SK-N-SH (cell line): ENCODE data around the gene IFNA14.
"Not testable (repeated sequence)": the region's sequence is repeated elsewhere in the genome, so short reads cannot be mapped to it uniquely, and the experiment has no call there.

Experiments used
- CTCF ChIP-seq: fragments of 200-600 bp; sonication (generic); IDR thresholded peaks from 2 replicates; pipeline ENCODE4 v1.6.1; 2017; ENCODE audit warnings: antibody characterized with exemption, mild to moderate bottlenecking, moderate library complexity
- EZH2phosphoT487 ChIP-seq: fragments of 200-600 bp; sonication (generic); IDR thresholded peaks from 2 replicates; pipeline ENCODE4 v1.6.1; 2017; ENCODE audit warnings: low read depth, mixed run types, mild to moderate bottlenecking, antibody characterized with exemption, moderate library complexity, borderline replicate concordance
- RAD21 ChIP-seq: IDR thresholded peaks from 2 replicates; pipeline ENCODE4 v1.6.1; 2012; ENCODE audit warnings: mild to moderate bottlenecking, low read length
- RXRA ChIP-seq: IDR thresholded peaks from 2 replicates; pipeline ENCODE4 v1.4.0; 2012; ENCODE audit warnings: low read depth, mild to moderate bottlenecking, borderline replicate concordance
- SMC3 ChIP-seq: IDR thresholded peaks from 2 replicates; pipeline ENCODE4 v1.6.1; 2012; ENCODE audit warnings: low read depth, low read length, improper control_type of control experiment
- TAF1 ChIP-seq: IDR thresholded peaks from 2 replicates; pipeline ENCODE4 v1.6.1; 2012; ENCODE audit warnings: low read depth, mild to moderate bottlenecking, low read length, moderate library complexity, borderline replicate concordance
- TCF12 ChIP-seq: IDR thresholded peaks from 2 replicates; pipeline ENCODE4 v1.4.0; 2012
- TF ChIP-seq, protein P1 (sequence below): IDR thresholded peaks from 2 replicates; pipeline ENCODE4 v1.6.1; 2012; ENCODE audit warnings: mild to moderate bottlenecking, low read depth, low read length, moderate library complexity

DNA sequence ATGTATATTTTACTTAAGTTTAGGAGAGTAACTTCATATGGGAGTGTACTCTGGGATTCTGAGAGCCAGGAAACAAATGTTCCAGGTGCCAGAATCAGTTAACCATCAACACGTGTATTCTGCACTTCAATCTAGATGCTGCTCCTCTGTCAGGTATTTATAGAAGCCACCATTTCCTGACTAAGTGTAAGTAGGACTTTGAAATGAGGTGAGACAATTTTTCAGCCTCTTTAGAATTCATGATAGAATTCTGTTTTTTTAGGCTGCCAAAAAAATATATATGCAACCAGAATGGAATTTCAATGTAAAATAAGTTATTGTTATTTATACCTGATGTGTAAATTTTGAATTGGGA, 3.5 kb downstream of the IFNA14 start:
- TF ChIP-seq RXRA, EZH2phosphoT487, TAF1, CTCF, SMC3, TCF12, RAD21: not testable (repeated sequence)
- TF ChIP-seq, protein P1, sequence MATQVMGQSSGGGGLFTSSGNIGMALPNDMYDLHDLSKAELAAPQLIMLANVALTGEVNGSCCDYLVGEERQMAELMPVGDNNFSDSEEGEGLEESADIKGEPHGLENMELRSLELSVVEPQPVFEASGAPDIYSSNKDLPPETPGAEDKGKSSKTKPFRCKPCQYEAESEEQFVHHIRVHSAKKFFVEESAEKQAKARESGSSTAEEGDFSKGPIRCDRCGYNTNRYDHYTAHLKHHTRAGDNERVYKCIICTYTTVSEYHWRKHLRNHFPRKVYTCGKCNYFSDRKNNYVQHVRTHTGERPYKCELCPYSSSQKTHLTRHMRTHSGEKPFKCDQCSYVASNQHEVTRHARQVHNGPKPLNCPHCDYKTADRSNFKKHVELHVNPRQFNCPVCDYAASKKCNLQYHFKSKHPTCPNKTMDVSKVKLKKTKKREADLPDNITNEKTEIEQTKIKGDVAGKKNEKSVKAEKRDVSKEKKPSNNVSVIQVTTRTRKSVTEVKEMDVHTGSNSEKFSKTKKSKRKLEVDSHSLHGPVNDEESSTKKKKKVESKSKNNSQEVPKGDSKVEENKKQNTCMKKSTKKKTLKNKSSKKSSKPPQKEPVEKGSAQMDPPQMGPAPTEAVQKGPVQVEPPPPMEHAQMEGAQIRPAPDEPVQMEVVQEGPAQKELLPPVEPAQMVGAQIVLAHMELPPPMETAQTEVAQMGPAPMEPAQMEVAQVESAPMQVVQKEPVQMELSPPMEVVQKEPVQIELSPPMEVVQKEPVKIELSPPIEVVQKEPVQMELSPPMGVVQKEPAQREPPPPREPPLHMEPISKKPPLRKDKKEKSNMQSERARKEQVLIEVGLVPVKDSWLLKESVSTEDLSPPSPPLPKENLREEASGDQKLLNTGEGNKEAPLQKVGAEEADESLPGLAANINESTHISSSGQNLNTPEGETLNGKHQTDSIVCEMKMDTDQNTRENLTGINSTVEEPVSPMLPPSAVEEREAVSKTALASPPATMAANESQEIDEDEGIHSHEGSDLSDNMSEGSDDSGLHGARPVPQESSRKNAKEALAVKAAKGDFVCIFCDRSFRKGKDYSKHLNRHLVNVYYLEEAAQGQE = not testable (repeated sequence)
